Panc1 (cell line): ENCODE results near the gene USP28. TPM values are rescaled to one million over a fixed set of nuclear protein-coding genes. Genes with fewer than 3 reads are reported as not detected.
"Not testable (repeated sequence)": the region's sequence is repeated elsewhere in the genome, so short reads cannot be mapped to it uniquely, and the experiment has no call there.

ENCODE experiments used
- ATAC-seq: fragments of 200-7000 bp; cut with Tn5 transposase; 2 replicates; pipeline ENCODE4 v1.9.1; 2020; ENCODE audit warnings: mild to moderate bottlenecking, moderate library complexity
- BruUV-seq: library from RNA; stranded (reverse); fragments of 400-500 nt; replicated peaks from 2 replicates; lab custom pipeline; 2021; lab: Mats Ljungman, UMichigan
- CTCF ChIA-PET: fragments of 300-600 bp; sonication (Branson Sonifier 250); formaldehyde crosslinking; loops from one replicate; lab custom pipeline; 2022; ENCODE audit warnings: antibody characterized with exemption; lab: Charles Lee
- POLR2A ChIA-PET: fragments of 300-600 bp; sonication (Branson Sonifier 250); formaldehyde crosslinking; loops from one replicate; lab custom pipeline; 2022; ENCODE audit warnings: antibody characterized with exemption; lab: Charles Lee
- DNase-seq: peaks from one replicate; pipeline ENCODE4 v3.0.0-alpha.2; 2010; ENCODE audit warnings: low read depth, low spot score
- H3K27ac ChIP-seq: 2 replicates; pipeline ENCODE4 v1.5.1; 2011; ENCODE audit warnings: mild to moderate bottlenecking, low read length, inconsistent platforms
- H3K27me3 ChIP-seq: fragments of 200-500 bp; sonication (Bioruptor generic); 2 replicates; pipeline ENCODE4 v1.6.0; 2014; ENCODE audit warnings: low read length, inconsistent platforms; ENCODE audit not compliant: control insufficient read depth, insufficient read depth
- H3K36me3 ChIP-seq: fragments of 200-500 bp; sonication (Bioruptor generic); 2 replicates; pipeline ENCODE4 v1.5.1; 2014; ENCODE audit warnings: inconsistent platforms, mild to moderate bottlenecking, low read length, moderate library complexity; ENCODE audit not compliant: control insufficient read depth, insufficient read depth
- H3K4me1 ChIP-seq: 2 replicates; pipeline ENCODE4 v1.5.1; 2011; ENCODE audit warnings: inconsistent platforms, mild to moderate bottlenecking, low read length, moderate library complexity; ENCODE audit not compliant: control insufficient read depth, insufficient read depth
- H3K4me3 ChIP-seq, 2 experiments: 2 replicates each; pipeline ENCODE4 v1.5.1; 2011 to 2012; ENCODE audit warnings: low read depth in 2 of 2, low read length in 2 of 2, mild to moderate bottlenecking in 2 of 2, inconsistent platforms in 1 of 2, moderate library complexity in 1 of 2
- H3K9me3 ChIP-seq: fragments of 200-500 bp; sonication (Bioruptor generic); 2 replicates; pipeline ENCODE4 v1.5.1; 2014; ENCODE audit warnings: low read depth, mild to moderate bottlenecking, inconsistent platforms, low read length, moderate library complexity; ENCODE audit not compliant: control insufficient read depth, insufficient read depth
- POLR2AphosphoS5 ChIP-seq: IDR thresholded peaks from 2 replicates; pipeline ENCODE4 v1.6.1; 2012; ENCODE audit warnings: mild to moderate bottlenecking, low read depth, low read length, moderate library complexity
- SIN3A ChIP-seq: IDR thresholded peaks from 2 replicates; pipeline ENCODE4 v1.6.1; 2012; ENCODE audit warnings: low read depth, mild to moderate bottlenecking, low read length, moderate library complexity, borderline replicate concordance; ENCODE audit not compliant: insufficient read depth
- TCF7L2 ChIP-seq: IDR thresholded peaks from 2 replicates; pipeline ENCODE4 v1.6.1; 2011; ENCODE audit warnings: mild to moderate bottlenecking, low read depth, low read length, inconsistent platforms
- in situ Hi-C: cut with HindIII; loops from 2 replicates; pipeline ENCODE4 v1.10.0; 2016; ENCODE audit warnings: low sequenced_read_pairs, low pct_unique_long_range_greater_than_20kb
- intact Hi-C: fragments of 100-400 bp; cut with micrococcal nuclease; formaldehyde crosslinking; loops from one replicate; pipeline ENCODE4 v1.10.0; 2022; ENCODE audit not compliant: unreplicated experiment
- total RNA-seq: library from RNA; stranded (reverse); gene quantifications from one replicate; pipeline ENCODE4 v1.2.1, GENCODE V29; 2021; ENCODE audit not compliant: unreplicated experiment
- TF ChIP-seq, protein P1 (sequence below): fragments of 450-650 bp; IDR thresholded peaks from 2 replicates; pipeline ENCODE4 v1.5.1; 2017; ENCODE audit warnings: mild to moderate bottlenecking
- TF ChIP-seq, protein P2 (sequence below), 2 experiments: IDR thresholded peaks; 2 replicates each; pipeline ENCODE4 v1.6.1; 2011 to 2012; ENCODE audit warnings: low read depth in 2 of 2, control low read depth in 1 of 2, low read length in 1 of 2, mild to moderate bottlenecking in 1 of 2, moderate library complexity in 1 of 2; ENCODE audit not compliant: insufficient read depth in 1 of 2

Gene USP28
- total RNA-seq, 1 experiment from 2014 or later: 52.3 TPM

DNA sequence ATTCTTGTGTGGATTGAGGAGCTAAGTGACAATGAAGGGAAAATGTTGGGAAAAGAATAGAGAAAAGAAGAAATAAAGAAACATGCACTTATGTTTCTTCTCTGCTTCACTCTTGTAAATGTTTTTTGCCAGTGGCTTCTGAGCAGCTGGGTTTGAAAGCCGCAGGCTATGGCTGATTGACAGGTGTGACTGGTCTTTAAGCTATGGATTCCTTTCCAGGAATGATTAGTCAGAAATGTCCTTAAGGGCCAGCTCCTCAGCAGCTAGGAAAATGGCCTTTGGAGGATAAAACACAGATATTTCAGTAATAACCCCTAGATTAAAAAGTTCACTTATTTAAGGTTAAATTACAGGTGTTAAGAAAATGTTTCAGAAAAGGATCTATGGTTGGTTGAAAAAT lies 6.5 kb upstream of the USP28 start:
- ATAC-seq: no peak
- no peaks in the 10 kb centered on the region for H3K36me3 ChIP-seq
- H3K27me3 ChIP-seq: no peaks in the 10 kb centered on the region
- H3K9me3 ChIP-seq: no peaks in the 10 kb centered on the region
- TF ChIP-seq SIN3A: no peak
- TF ChIP-seq, protein P1, sequence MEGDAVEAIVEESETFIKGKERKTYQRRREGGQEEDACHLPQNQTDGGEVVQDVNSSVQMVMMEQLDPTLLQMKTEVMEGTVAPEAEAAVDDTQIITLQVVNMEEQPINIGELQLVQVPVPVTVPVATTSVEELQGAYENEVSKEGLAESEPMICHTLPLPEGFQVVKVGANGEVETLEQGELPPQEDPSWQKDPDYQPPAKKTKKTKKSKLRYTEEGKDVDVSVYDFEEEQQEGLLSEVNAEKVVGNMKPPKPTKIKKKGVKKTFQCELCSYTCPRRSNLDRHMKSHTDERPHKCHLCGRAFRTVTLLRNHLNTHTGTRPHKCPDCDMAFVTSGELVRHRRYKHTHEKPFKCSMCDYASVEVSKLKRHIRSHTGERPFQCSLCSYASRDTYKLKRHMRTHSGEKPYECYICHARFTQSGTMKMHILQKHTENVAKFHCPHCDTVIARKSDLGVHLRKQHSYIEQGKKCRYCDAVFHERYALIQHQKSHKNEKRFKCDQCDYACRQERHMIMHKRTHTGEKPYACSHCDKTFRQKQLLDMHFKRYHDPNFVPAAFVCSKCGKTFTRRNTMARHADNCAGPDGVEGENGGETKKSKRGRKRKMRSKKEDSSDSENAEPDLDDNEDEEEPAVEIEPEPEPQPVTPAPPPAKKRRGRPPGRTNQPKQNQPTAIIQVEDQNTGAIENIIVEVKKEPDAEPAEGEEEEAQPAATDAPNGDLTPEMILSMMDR: no peak
- TF ChIP-seq TCF7L2: no peak
- TF ChIP-seq POLR2AphosphoS5: no peak
- TF ChIP-seq, protein P2, sequence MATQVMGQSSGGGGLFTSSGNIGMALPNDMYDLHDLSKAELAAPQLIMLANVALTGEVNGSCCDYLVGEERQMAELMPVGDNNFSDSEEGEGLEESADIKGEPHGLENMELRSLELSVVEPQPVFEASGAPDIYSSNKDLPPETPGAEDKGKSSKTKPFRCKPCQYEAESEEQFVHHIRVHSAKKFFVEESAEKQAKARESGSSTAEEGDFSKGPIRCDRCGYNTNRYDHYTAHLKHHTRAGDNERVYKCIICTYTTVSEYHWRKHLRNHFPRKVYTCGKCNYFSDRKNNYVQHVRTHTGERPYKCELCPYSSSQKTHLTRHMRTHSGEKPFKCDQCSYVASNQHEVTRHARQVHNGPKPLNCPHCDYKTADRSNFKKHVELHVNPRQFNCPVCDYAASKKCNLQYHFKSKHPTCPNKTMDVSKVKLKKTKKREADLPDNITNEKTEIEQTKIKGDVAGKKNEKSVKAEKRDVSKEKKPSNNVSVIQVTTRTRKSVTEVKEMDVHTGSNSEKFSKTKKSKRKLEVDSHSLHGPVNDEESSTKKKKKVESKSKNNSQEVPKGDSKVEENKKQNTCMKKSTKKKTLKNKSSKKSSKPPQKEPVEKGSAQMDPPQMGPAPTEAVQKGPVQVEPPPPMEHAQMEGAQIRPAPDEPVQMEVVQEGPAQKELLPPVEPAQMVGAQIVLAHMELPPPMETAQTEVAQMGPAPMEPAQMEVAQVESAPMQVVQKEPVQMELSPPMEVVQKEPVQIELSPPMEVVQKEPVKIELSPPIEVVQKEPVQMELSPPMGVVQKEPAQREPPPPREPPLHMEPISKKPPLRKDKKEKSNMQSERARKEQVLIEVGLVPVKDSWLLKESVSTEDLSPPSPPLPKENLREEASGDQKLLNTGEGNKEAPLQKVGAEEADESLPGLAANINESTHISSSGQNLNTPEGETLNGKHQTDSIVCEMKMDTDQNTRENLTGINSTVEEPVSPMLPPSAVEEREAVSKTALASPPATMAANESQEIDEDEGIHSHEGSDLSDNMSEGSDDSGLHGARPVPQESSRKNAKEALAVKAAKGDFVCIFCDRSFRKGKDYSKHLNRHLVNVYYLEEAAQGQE (IDR thresholded peaks at IDR 0.05; ENCODE audit: insufficient read depth in 1 of 2, low read depth in 2 of 2, low read length in 1 of 2): no peak
- no TSS peak for BruUV-seq
- intact Hi-C loops: no loop called here
- POLR2A ChIA-PET: no interaction called here
- no peak for DNase-seq
- CTCF ChIA-PET: no interaction called here
- peaks cover 2% of the 10 kb centered on the region; the same call in 1 of the 2 replicates for H3K4me1 ChIP-seq
- no peak overlapping the region for H3K27ac ChIP-seq
- no peak overlapping the region for H3K4me3 ChIP-seq
- in situ Hi-C loops: no loop called here

DNA sequence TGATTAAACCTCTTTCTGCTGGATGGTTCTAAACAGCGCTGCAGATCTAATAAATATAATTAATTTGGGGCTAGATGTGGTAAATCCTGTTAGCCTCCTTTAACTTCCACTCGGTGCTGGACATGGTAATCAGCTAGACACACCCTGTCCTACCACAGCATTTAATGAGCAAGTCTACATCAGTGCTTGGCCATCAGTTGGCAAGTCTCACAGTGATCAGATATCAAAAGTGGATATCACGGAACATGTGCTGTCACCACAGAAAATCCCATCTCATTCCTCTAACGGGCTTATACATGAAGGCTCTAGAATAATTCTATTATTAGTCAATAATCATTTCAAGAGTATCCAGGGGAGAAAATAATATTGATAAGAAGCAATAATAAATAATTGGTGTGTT lies 5.6 kb upstream of the USP28 start:
- in situ Hi-C loops: no loop called here

DNA sequence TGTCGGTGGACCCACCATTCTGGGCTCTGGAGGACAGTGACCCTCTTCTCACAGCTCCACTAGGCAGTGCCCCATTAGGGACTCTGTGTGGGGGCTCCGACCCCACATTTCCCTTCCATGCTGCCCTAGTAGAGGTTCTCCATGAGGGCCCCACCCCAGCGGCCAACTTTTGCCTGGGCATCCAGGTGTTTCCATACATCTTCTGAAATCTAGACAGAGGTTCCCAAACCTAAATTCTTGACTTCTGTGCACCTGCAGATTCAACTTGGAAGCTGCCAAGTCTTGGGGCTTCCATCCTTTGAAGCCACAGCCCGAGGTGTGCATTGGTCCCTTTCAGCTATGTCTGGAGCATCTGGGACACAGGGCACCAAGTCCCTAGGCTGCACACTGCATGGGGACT lies 4.1 kb upstream of the USP28 start:
- intact Hi-C loops, H3K36me3 ChIP-seq, H3K4me3 ChIP-seq, H3K4me1 ChIP-seq, CTCF ChIA-PET, ATAC-seq, H3K9me3 ChIP-seq, BruUV-seq, H3K27ac ChIP-seq, DNase-seq, H3K27me3 ChIP-seq, in situ Hi-C loops: not testable (repeated sequence)
- POLR2A ChIA-PET: interaction anchor here (0.6 kb wide), 1 partner anchor 14 kb away, joined by 3 read pairs; no protein-coding TSS in a partner anchor

More for the DNA sequence above, 5.6 kb upstream of the USP28 start:
- ATAC-seq (no peak), DNase-seq (no peak)
- ChIA-PET CTCF (no interaction called here), POLR2A (no interaction called here)
- Histone ChIP-seq H3K27me3 (no peaks in the 10 kb centered on the region), H3K27ac (no peak overlapping the region), H3K4me1 (peaks cover 7% of the 10 kb centered on the region), H3K9me3 (no peaks in the 10 kb centered on the region), H3K36me3 (no peaks in the 10 kb centered on the region), H3K4me3 (no peak overlapping the region)
- intact Hi-C loops: no loop called here
- TF ChIP-seq SIN3A (no peak), TCF7L2 (no peak), POLR2AphosphoS5 (no peak)
- TF ChIP-seq, protein P1: no peak
- TF ChIP-seq, protein P2 (IDR thresholded peaks at IDR 0.05; ENCODE audit: insufficient read depth in 1 of 2, low read depth in 2 of 2, low read length in 1 of 2): no peak
- BruUV-seq: no TSS peak
